GM19438 (cell line): ENCODE results near the gene LILRA5.
"Not testable (repeated sequence)": the region's sequence is repeated elsewhere in the genome, so short reads cannot be mapped to it uniquely, and the experiment has no call there.

Experiments
- ATAC-seq: cut with Tn5 transposase; IDR thresholded peaks from one replicate; pipeline ENCODE4 v1.9.1; 2021; ENCODE audit warnings: low read depth; ENCODE audit not compliant: unreplicated experiment

Gene LILRA5

GRCh38 chr19:54335164-54335563 is 22.2 kb upstream of the LILRA5 start:
- no peak for ATAC-seq

- ATAC-seq: no peak
Measured at GRCh38 chr19:54333586-54334298, 20.8 kb upstream of the LILRA5 start.

GRCh38 chr19:54332149-54332548 is 19.2 kb upstream of the LILRA5 start:
- ATAC-seq: no peak

- ATAC-seq: no peak
Measured at GRCh38 chr19:54331626-54332025, 18.7 kb upstream of the LILRA5 start.

- ATAC-seq: no peak
Measured at GRCh38 chr19:54329476-54330165, 16.7 kb upstream of the LILRA5 start.

- not testable (repeated sequence) for ATAC-seq
Measured at GRCh38 chr19:54328781-54329180, 15.8 kb upstream of the LILRA5 start.

- ATAC-seq: no peak
Measured at GRCh38 chr19:54325631-54326030, 12.7 kb upstream of the LILRA5 start.

GRCh38 chr19:54325194-54325621 is 12.2 kb upstream of the LILRA5 start:
- no peak for ATAC-seq

GRCh38 chr19:54324071-54324470 is 11.1 kb upstream of the LILRA5 start:
- ATAC-seq: no peak

- not testable (repeated sequence) for ATAC-seq
Measured at GRCh38 chr19:54322934-54323333, 10.0 kb upstream of the LILRA5 start.

GRCh38 chr19:54322295-54322694 is 9.3 kb upstream of the LILRA5 start:
- not testable (repeated sequence) for ATAC-seq

- no peak for ATAC-seq
Measured at GRCh38 chr19:54319892-54320670, 7.1 kb upstream of the LILRA5 start.

GRCh38 chr19:54319049-54319448 is 6.1 kb upstream of the LILRA5 start:
- ATAC-seq: no peak

- no peak for ATAC-seq
Measured at GRCh38 chr19:54317965-54318240, 4.9 kb upstream of the LILRA5 start.

GRCh38 chr19:54317108-54317964 is 4.4 kb upstream of the LILRA5 start:
- ATAC-seq: no peak

GRCh38 chr19:54316746-54317107 is 3.8 kb upstream of the LILRA5 start:
- ATAC-seq: no peak

GRCh38 chr19:54315956-54316355 is 3.0 kb upstream of the LILRA5 start:
- ATAC-seq: no peak

GRCh38 chr19:54312011-54312410 is 955 bp downstream of the LILRA5 start:
- ATAC-seq: no peak

GRCh38 chr19:54311486-54311885 is 1.5 kb downstream of the LILRA5 start:
- no peak for ATAC-seq

- ATAC-seq: no peak
Measured at GRCh38 chr19:54310543-54310942, 2.4 kb downstream of the LILRA5 start.

- ATAC-seq: no peak
Measured at GRCh38 chr19:54309811-54310210, 3.2 kb downstream of the LILRA5 start.
